Measurements from ENCODE around the gene DYNLT5.
"Not testable (repeated sequence)": the region's sequence is repeated elsewhere in the genome, so short reads cannot be mapped to it uniquely, and the experiment has no call there.

DYNLT5 gene

GRCh38 chr1:66791621-66792610 lies 39.7 kb downstream of the DYNLT5 start:
- no peak for DNase-seq

- not testable (repeated sequence) for DNase-seq
Observed at GRCh38 chr1:66795839-66796238, 43.6 kb downstream of the DYNLT5 start.

- no peak for DNase-seq
Observed at GRCh38 chr1:66809245-66809644, 57.0 kb downstream of the DYNLT5 start.

GRCh38 chr1:66809736-66810326 lies 57.6 kb downstream of the DYNLT5 start:
- no peak for DNase-seq

- DNase-seq = no peak
Observed at GRCh38 chr1:66824771-66825170, 72.5 kb downstream of the DYNLT5 start.
